Measurements from ENCODE around the gene ZBTB1.
"Not testable (repeated sequence)": the region's sequence is repeated elsewhere in the genome, so short reads cannot be mapped to it uniquely, and the experiment has no call there.

Gene ZBTB1

DNA sequence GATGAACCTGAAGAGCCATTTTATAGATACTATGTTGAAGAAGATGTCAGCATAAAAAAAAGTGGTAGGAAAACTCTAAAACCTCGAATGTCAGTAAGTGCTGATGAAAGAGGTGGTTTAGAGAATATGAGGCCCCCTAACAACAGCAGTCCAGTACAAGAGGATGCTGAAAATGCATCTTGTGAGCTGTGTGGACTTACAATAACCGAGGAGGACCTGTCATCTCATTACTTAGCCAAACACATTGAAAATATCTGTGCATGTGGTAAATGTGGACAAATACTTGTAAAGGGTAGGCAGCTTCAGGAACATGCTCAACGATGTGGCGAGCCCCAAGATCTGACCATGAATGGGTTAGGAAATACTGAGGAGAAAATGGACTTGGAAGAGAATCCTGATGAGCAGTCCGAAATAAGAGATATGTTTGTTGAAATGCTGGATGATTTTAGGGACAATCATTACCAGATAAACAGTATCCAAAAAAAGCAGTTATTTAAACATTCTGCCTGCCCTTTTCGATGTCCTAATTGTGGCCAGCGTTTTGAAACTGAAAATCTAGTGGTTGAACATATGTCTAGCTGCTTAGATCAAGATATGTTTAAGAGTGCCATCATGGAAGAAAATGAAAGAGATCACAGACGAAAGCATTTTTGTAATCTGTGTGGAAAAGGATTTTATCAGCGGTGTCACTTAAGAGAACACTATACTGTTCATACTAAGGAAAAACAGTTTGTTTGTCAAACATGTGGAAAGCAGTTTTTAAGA, 18.2 kb downstream of the ZBTB1 start:
- no peak for DNase-seq (ENCODE audit: low read depth in 3 of 3, low spot score in 1 of 3)

DNA sequence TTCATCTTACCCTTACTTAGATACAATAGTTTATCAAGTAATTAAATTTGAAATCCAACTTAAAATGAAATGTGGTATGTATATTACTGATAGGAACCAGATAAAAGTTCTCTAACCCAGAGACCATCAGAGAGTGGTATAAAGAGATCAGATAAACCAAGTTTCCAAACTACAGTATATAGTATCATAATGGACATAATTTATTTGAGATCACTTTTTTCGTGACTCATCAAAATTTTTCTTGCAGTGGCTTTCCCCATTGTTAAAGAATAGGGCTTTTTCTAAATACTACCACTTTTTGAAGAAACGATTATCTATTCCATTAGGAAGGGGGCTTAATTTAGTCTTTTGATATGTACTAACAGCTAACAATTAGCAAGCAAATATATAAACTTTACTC, 20.8 kb downstream of the ZBTB1 start:
- DNase-seq (ENCODE audit: low read depth in 3 of 3, low spot score in 1 of 3), result no peak

DNA sequence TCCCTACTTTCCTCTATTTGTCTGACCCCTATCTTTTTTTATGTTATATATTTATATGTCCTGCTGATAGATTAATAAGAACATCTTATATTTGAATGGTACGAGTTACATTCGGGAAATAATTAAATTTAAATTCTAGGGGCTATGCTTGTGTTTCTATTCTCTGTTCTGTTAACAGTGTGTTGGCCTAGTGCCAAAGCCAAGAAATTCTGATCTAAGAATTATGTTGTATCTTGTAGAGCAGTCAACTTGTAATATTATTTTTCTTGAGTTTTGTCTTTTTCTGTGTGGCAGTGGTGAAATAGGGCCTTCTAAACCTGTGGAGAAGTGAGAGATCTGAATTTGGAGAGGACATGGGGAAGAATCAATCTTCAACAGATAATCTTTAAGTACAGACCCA, 27.0 kb downstream of the ZBTB1 start:
- DNase-seq (ENCODE audit: low read depth in 3 of 3, low spot score in 1 of 3), result no peak

DNA sequence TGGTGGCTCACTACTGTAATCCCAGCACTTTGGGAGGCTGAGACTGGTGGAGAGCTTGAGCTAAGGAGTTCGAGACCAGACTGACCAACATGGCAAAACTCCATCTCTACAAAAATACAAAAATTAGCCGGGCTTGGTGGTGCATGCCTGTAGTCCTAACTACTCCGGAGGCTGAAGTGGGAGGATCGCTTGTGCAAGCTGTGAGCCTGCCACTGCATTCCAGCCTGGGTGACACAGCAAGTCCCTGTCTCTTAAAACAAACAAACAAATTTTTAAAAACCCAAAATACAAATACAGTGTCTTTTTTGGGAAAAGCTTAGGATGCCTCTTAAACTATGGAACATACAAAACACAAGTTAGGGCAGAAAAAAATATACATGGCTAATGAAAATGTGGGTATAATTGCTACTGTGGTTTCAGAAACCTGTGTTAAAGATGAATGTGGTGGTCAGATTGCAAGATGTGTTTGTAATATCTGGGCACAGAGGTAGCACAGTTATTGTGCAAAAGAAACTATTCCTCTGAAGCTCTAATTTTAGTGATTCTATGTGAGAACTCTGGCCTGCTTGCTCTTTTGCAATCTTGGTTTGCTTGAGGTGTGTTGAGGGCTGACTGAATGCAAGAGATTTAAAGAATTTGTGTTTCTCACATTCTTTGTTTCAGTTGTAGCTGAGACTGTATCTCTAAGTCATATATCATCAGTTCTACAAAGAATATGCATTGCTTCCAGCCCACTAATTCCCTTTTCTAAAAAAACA, 32.1 kb downstream of the ZBTB1 start:
- DNase-seq (ENCODE audit: low read depth in 3 of 3, low spot score in 1 of 3), result no peak

DNA sequence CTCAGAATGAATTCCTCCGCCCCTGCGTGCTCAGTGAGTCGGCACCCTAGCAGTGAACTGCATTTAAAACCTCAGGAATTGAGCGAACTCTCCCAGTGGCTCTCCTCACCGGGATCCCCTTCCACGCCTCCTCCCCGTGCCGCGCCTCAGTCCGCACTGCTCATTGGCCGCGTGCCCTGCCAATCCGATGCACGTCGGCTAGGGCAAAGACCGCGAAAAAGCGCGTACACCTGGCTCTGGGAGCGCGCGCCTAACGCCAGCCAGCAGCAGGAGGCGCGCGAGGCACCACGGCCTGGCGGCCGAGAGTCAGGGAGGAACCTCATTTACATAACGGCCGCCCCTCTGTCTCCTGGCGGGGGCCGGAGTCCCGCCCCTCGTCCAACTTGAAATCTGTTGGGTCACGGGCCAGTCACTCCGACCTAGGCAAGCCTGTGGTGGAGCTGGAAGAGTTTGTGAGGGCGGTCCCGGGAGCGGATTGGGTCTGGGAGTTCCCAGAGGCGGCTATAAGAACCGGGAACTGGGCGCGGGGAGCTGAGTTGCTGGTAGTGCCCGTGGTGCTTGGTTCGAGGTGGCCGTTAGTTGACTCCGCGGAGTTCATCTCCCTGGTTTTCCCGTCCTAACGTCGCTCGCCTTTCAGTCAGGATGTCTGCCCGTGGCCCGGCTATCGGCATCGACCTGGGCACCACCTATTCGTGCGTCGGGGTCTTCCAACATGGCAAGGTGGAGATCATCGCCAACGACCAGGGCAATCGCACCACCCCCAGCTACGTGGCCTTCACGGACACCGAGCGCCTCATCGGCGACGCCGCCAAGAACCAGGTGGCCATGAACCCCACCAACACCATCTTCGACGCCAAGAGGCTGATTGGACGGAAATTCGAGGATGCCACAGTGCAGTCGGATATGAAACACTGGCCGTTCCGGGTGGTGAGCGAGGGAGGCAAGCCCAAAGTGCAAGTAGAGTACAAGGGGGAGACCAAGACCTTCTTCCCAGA, 35.9 kb downstream of the ZBTB1 start, which contains the start of gene HSPA2:
Gene HSPA2 (plus strand): TSS at position 534 of the 995 bp plus-strand sequence. CDS start 109 bp downstream, at position 643.
- DNase-seq (ENCODE audit: low read depth in 3 of 3, low spot score in 1 of 3), result peak; percentile 78 to 88 (median 86)

DNA sequence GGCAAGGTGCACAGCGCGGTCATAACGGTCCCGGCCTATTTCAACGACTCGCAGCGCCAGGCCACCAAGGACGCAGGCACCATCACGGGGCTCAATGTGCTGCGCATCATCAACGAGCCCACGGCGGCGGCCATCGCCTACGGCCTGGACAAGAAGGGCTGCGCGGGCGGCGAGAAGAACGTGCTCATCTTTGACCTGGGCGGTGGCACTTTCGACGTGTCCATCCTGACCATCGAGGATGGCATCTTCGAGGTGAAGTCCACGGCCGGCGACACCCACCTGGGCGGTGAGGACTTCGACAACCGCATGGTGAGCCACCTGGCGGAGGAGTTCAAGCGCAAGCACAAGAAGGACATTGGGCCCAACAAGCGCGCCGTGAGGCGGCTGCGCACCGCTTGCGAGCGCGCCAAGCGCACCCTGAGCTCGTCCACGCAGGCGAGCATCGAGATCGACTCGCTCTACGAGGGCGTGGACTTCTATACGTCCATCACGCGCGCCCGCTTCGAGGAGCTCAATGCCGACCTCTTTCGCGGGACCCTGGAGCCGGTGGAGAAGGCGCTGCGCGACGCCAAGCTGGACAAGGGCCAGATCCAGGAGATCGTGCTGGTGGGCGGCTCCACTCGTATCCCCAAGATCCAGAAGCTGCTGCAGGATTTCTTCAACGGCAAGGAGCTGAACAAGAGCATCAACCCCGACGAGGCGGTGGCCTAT, 36.8 kb downstream of the ZBTB1 start:
- DNase-seq (ENCODE audit: low read depth in 3 of 3, low spot score in 1 of 3), result no peak

DNA sequence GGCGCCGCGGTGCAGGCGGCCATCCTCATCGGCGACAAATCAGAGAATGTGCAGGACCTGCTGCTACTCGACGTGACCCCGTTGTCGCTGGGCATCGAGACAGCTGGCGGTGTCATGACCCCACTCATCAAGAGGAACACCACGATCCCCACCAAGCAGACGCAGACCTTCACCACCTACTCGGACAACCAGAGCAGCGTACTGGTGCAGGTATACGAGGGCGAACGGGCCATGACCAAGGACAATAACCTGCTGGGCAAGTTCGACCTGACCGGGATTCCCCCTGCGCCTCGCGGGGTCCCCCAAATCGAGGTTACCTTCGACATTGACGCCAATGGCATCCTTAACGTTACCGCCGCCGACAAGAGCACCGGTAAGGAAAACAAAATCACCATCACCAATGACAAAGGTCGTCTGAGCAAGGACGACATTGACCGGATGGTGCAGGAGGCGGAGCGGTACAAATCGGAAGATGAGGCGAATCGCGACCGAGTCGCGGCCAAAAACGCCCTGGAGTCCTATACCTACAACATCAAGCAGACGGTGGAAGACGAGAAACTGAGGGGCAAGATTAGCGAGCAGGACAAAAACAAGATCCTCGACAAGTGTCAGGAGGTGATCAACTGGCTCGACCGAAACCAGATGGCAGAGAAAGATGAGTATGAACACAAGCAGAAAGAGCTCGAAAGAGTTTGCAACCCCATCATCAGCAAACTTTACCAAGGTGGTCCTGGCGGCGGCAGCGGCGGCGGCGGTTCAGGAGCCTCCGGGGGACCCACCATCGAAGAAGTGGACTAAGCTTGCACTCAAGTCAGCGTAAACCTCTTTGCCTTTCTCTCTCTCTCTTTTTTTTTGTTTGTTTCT, 37.6 kb downstream of the ZBTB1 start:
- no peak for DNase-seq (ENCODE audit: low read depth in 3 of 3, low spot score in 1 of 3)

DNA sequence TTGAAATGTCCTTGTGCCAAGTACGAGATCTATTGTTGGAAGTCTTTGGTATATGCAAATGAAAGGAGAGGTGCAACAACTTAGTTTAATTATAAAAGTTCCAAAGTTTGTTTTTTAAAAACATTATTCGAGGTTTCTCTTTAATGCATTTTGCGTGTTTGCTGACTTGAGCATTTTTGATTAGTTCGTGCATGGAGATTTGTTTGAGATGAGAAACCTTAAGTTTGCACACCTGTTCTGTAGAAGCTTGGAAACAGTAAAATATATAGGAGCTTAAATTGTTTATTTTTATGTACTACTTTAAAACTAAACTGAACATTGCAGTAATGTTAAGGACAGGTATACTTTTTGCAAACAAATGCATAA, 38.2 kb downstream of the ZBTB1 start:
- DNase-seq (ENCODE audit: low read depth in 3 of 3, low spot score in 1 of 3), result no peak

DNA sequence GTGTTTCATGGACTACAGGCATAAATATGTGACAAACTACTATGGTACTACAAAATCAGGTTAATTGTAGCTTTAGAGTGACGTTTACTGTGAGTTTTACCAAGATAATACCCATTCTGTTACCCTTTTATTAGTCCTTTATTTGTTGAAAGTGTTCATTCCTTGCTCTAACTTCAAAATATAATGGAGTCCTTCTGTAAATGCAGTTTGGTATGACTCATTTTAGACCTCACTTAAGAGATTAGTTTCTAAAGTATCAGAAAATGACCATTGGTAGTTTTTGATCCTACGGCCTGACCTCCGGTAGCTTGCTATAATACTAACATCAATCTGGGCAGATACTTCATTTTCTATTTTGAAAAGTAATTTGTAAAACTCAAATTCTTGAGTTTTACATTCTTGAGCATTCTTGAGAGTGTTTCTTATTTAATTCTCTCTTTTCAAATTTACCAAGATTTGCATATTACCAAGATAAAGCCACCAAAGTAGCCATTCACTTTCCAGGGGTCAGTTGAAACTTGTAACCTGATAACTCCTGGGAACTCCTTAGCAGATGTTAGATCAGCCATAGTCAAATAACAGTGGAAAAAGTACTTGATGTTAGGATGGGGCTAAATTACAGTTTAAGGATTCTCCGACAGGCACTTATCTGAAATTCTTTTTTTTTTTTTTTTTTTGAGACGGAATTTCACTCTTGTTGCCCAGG, 40.2 kb downstream of the ZBTB1 start:
- DNase-seq (ENCODE audit: low read depth in 3 of 3, low spot score in 1 of 3), result no peak

DNA sequence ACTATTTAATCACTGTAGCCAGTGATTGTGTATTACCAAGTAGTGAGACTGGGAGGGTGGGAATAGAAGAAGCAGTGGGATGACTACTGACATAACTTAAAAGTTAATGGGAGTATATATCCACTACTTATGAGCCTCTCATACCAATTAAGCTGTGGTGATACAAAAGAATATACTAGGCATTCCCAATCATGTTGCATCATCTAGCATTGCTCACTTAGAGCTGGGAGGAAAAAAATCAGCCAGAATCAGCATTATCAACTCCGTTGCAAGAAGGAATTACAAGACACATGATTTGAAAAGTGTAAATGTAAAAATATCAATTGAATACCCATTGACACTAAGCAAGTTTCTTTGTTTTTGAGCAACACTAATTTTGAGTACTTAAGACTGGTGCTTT, 44.4 kb downstream of the ZBTB1 start:
- no peak for DNase-seq (ENCODE audit: low read depth in 3 of 3, low spot score in 1 of 3)

DNA sequence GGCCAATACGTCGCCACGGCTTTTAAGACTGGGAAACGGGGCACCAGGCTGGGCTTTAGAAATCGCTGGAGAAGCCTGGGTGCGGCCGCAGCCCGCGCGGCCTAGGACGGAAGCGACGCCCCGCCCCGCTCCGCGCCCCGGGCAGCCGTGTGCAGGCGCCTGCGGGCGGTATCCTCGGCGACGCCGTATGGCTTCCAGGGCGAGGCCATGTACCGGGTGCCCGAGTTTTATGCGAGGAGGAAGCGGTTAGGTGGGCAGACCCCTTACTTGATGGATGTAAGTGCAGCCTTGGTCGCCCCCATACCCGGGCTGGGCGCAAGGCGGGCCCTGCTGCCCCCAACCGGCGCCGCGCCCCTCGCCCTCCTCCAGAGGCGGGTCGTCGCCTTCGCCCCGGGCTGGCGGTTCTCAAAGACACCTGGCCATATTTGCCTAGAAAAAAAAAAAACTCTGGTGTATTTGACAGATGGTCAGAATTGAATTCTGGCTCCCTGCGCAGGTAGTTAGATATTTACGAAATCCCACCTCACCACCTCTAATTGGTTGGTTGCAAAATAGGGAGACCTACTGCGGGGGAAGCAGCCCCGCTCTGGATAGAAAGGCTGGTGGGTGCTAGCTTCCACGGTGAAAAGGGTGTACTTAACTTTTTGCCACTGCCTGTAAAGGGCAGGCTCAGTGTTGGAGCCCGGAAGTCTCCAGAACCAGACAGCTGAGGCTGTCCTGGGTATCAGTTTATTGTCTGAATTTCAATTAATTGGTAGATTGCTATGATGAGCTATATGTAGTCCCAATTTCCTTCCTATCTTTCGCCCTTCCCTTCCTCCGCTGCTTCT, 45.4 kb downstream of the ZBTB1 start, which contains the start of gene PPP1R36:
Gene PPP1R36 (plus strand): TSS at position 171 of the 830 bp plus-strand sequence. CDS start 37 bp downstream, at position 208.
- peak in 1 of 3 donors; percentile 25 for DNase-seq (ENCODE audit: low read depth in 3 of 3, low spot score in 1 of 3)

DNA sequence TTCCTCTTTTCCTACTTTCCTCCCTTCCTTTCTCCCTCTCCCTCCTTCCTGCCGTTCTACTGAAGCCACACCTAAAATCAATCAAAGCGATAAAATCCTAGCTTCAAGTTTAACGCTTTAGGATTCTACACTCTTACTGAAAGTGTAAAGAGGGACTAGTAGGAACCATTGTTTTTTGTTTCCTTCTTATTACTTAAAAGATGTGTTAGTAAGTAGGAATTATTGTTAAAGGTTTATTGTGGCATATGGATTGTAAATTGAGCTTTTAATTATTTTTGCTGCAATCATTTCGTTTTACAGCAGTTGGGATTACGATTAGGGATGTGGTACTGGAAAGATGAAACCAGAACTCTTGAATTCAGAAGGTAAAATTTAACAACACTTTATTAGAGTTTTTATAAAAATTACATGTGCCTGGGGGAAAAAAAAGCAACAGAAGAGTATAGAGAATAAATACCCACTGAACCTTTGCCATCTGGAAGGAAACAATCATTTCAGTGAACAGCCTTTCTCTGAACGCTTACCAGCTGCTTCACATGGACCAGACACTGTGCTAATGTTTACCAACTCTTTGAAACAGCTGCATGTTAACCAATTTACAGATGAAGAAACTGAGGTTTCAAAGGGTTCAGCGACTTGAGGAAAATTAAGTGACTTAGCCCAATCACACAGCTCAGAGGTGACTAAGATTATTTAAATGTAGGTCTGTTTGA, 46.2 kb downstream of the ZBTB1 start:
- DNase-seq (ENCODE audit: low read depth in 3 of 3, low spot score in 1 of 3), result no peak

DNA sequence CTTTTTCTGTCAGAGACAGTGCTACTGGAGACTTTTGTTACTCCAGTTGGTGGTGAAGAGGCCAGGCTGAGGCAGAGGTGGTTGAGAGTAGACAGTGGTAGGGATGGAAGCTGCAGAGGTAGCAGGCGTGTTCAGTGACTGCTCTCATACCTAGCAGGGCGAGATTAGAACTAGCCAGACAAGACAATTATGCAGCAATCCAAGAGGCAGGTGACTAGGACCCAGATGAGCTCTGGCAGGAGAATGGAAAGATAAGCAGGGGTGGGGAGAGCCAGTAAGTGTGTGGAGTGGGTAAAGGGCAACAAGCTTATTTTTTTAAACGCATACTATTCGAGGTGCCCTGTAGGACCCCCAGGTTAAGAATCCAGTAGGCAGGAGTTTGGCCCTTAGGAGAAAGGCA, 50.0 kb downstream of the ZBTB1 start:
- DNase-seq (ENCODE audit: low read depth in 3 of 3, low spot score in 1 of 3), result no peak

DNA sequence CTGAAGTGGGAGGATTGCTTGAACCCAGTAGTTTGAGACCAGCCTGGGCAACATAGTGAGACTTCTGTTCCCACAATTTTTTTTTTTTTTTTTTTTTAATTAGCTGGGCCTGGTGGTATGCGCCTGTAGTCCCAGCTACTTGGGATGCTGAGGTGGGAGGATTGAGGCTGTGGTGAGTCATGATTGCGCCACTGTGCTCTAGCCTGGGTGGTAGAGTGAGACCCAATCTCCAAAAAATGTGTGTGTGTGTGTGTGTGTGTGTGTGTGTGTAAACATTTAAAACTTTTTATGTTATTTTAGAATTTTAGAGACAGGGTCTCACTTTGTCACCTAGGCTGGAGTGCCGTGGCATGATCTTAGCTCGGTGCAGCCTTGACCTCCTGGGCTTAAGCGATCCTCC, 52.0 kb downstream of the ZBTB1 start:
- no peak for DNase-seq (ENCODE audit: low read depth in 3 of 3, low spot score in 1 of 3)

DNA sequence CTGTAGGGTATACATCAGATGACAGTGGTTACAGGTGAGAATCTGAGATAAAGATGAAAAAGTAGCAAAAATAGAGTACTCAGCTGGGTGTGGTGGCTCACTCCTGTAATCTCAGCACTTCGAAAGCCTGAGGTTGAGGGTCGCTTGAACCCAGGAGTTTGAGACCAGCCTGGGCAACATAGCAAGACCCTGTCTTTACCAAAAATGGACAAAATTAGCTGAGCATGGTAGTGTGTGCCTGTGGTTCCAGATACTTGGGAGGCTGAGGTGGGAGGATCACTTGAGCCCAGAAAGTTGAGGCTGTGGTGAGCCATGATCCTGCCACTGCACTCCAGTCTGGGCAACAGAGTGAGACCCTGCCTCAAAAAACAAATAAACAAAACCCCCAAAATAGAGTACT, 53.6 kb downstream of the ZBTB1 start:
- not testable (repeated sequence) for DNase-seq (ENCODE audit: low read depth in 3 of 3, low spot score in 1 of 3)

DNA sequence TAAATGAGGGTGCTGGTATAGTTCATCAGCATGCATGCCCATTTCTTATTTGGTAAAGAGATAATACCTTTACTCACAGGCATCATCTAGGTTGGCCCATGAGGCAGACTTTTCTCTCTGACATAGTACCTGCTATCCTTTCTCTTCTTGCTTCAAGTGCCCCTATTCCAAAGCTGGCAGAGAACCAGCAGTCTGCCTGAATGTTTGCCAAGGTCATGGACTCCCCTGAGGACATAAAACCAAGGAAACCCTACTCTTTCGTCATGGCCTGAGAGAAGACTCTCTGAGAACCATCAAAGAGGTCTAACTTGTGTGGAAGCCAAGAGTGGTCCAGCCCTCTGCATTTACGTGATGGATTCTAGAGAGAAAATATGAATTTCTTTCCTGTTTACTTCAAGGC, 57.1 kb downstream of the ZBTB1 start:
- DNase-seq (ENCODE audit: low read depth in 3 of 3, low spot score in 1 of 3), result no peak

DNA sequence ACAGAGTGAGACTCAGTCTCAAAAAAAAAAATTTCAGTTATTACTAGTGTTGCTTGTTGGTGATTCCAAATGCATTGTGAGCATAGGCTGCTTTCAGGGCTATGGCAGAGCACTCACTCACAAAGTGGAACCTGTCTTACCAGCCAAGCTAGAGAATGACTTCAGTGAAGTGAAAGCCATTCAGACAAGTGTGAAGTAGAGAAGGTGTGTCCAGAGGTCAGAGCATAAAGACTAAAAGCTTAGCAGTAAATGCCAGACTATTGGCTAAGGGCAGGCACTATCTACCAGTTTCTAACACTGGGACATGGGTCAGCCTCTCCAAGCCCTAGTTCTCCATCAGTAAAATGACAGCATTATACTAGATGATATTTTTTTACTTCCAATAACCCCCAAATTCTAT, 57.9 kb downstream of the ZBTB1 start:
- DNase-seq (ENCODE audit: low read depth in 3 of 3, low spot score in 1 of 3), result no peak

DNA sequence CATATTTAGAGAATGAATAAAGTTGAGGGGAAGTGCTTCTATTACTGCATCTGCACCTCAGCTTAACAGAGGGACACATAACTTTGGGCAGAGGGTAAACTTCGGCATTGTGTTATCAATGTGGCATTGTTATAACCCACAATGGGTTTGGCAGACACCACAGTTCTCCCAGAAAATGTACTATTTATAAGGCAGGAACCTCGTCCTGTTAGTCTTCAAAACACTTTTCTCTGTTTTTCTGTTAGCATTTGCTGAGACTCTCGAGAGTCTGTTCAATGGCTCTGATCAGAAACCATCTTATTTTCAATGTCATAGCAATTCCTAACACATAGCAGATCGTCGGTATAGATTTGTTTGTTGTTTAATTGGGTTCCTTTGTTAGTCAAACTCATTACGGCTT, 59.1 kb downstream of the ZBTB1 start:
- DNase-seq (ENCODE audit: low read depth in 3 of 3, low spot score in 1 of 3), result no peak
